ENCODE measurements around the gene LCE2B.
"Not testable (repeated sequence)": the region's sequence is repeated elsewhere in the genome, so short reads cannot be mapped to it uniquely, and the experiment has no call there.

Gene LCE2B

GRCh38 chr1:152685823-152686222, at the start of gene LCE2B:
Gene LCE2B (plus strand): TSS chr1:152686123. CDS start chr1:152686844, 721 bp downstream.
- ATAC-seq: not testable (repeated sequence)

- TF ChIP-seq BACH2 (CRISPR knock-in tag; IDR thresholded peaks at IDR 0.05; ENCODE audit: borderline replicate concordance) (no peak), TOX (CRISPR knock-in tag; IDR thresholded peaks at IDR 0.05; ENCODE audit: borderline replicate concordance) (no peak), CSRNP3 (CRISPR knock-in tag; IDR thresholded peaks at IDR 0.05) (no peak), ZFP30 (CRISPR knock-in tag; IDR thresholded peaks at IDR 0.05) (no peak), ZNF70 (CRISPR knock-in tag; IDR thresholded peaks at IDR 0.05) (no peak), ZC3H10 (CRISPR knock-in tag; IDR thresholded peaks at IDR 0.05) (no peak), CSDC2 (CRISPR knock-in tag; IDR thresholded peaks at IDR 0.05) (no peak), GLIS3 (CRISPR knock-in tag; IDR thresholded peaks at IDR 0.05) (no peak), PATZ1 (CRISPR knock-in tag; IDR thresholded peaks at IDR 0.05; ENCODE audit: borderline replicate concordance) (no peak), SNAI2 (CRISPR knock-in tag; IDR thresholded peaks at IDR 0.05) (no peak), OSR1 (CRISPR knock-in tag; IDR thresholded peaks at IDR 0.05) (no peak), TCF4 (CRISPR knock-in tag; IDR thresholded peaks at IDR 0.05; ENCODE audit: borderline replicate concordance) (no peak), RARB (CRISPR knock-in tag; IDR thresholded peaks at IDR 0.05) (no peak), CREB5 (CRISPR knock-in tag; IDR thresholded peaks at IDR 0.05; ENCODE audit: low read depth) (no peak), ARNTL (CRISPR knock-in tag; IDR thresholded peaks at IDR 0.05; ENCODE audit: borderline replicate concordance, low read depth) (no peak), ESRRG (CRISPR knock-in tag; IDR thresholded peaks at IDR 0.05) (no peak), PPARA (CRISPR knock-in tag; IDR thresholded peaks at IDR 0.05; ENCODE audit: borderline replicate concordance) (no peak), TSHZ2 (CRISPR knock-in tag; IDR thresholded peaks at IDR 0.05) (no peak), ISL1 (CRISPR knock-in tag; IDR thresholded peaks at IDR 0.05) (no peak)
- no peak for ATAC-seq
These were observed 45.6 kb upstream of the LCE2B start for GRCh38 chr1:152640351-152640750.

GRCh38 chr1:152643945-152644344, 42.0 kb upstream of the LCE2B start:
- TF ChIP-seq ZNF70 (CRISPR knock-in tag; IDR thresholded peaks at IDR 0.05) (no peak), PATZ1 (CRISPR knock-in tag; IDR thresholded peaks at IDR 0.05; ENCODE audit: borderline replicate concordance) (no peak), PPARA (CRISPR knock-in tag; IDR thresholded peaks at IDR 0.05; ENCODE audit: borderline replicate concordance) (no peak), OSR1 (CRISPR knock-in tag; IDR thresholded peaks at IDR 0.05) (no peak), ZNF565 (CRISPR knock-in tag; conservative IDR thresholded peaks at IDR 0.05; ENCODE audit: low read depth) (no peak), CREB5 (CRISPR knock-in tag; IDR thresholded peaks at IDR 0.05; ENCODE audit: low read depth) (no peak), CSDC2 (CRISPR knock-in tag; IDR thresholded peaks at IDR 0.05) (no peak), ZNF8 (CRISPR knock-in tag; IDR thresholded peaks at IDR 0.05) (no peak), ARNTL (CRISPR knock-in tag; IDR thresholded peaks at IDR 0.05; ENCODE audit: borderline replicate concordance, low read depth) (no peak)
- no peak for ATAC-seq
